ENCODE data around the gene ZNFX1.

ZNFX1 gene

GRCh38 chr20:49219924-49220831 lies 57.7 kb downstream of the ZNFX1 start:
- TF ChIP-seq SIN3A (IDR thresholded peaks at IDR 0.05; ENCODE audit: borderline replicate concordance, insufficient read depth, low read length) (no peak), REST (IDR thresholded peaks at IDR 0.05; ENCODE audit: insufficient read depth in 1 of 2, low read depth in 2 of 2, low read length in 2 of 2) (no peak), TAF1 (IDR thresholded peaks at IDR 0.05; ENCODE audit: borderline replicate concordance, insufficient read depth, low read length) (no peak), POLR2AphosphoS5 (IDR thresholded peaks at IDR 0.05; ENCODE audit: low read depth, low read length) (no peak), FOXP2 (optimal IDR thresholded peaks at IDR 0.05; ENCODE audit: borderline replicate concordance, extremely low read depth, extremely low read length, insufficient read depth) (no peak)

- TF ChIP-seq REST (IDR thresholded peaks at IDR 0.05; ENCODE audit: insufficient read depth in 1 of 2, low read depth in 2 of 2, low read length in 2 of 2) (0 out of 4 replicates have a peak, but pooled peaks of 1 of the 2 experiments have one; percentile 8), FOXP2 (optimal IDR thresholded peaks at IDR 0.05; ENCODE audit: borderline replicate concordance, extremely low read depth, extremely low read length, insufficient read depth) (peak; percentile 79), TAF1 (IDR thresholded peaks at IDR 0.05; ENCODE audit: borderline replicate concordance, insufficient read depth, low read length) (peak; percentile 84; the same call in 1 of the 2 replicates), POLR2AphosphoS5 (IDR thresholded peaks at IDR 0.05; ENCODE audit: low read depth, low read length) (peak; percentile 88), SIN3A (IDR thresholded peaks at IDR 0.05; ENCODE audit: borderline replicate concordance, insufficient read depth, low read length) (peak; percentile 72; the same call in 1 of the 2 replicates)
Measured at GRCh38 chr20:49219091-49219923, 58.5 kb downstream of the ZNFX1 start, which contains the start of gene DDX27. DDX27 (plus strand) TSS chr20:49219416; CDS start chr20:49219449, 33 bp downstream.

- TF ChIP-seq FOXP2 (optimal IDR thresholded peaks at IDR 0.05; ENCODE audit: borderline replicate concordance, extremely low read depth, extremely low read length, insufficient read depth): no peak
- TF ChIP-seq TAF1 (IDR thresholded peaks at IDR 0.05; ENCODE audit: borderline replicate concordance, insufficient read depth, low read length): no peak
- TF ChIP-seq REST (IDR thresholded peaks at IDR 0.05; ENCODE audit: insufficient read depth in 1 of 2, low read depth in 2 of 2, low read length in 2 of 2): no peak
- TF ChIP-seq SIN3A (IDR thresholded peaks at IDR 0.05; ENCODE audit: borderline replicate concordance, insufficient read depth, low read length): no peak
- no peak for TF ChIP-seq POLR2AphosphoS5 (IDR thresholded peaks at IDR 0.05; ENCODE audit: low read depth, low read length)
Measured at GRCh38 chr20:49216991-49217578, 60.8 kb downstream of the ZNFX1 start.

GRCh38 chr20:49215232-49215631 lies 62.6 kb downstream of the ZNFX1 start:
- TF ChIP-seq FOXP2 (optimal IDR thresholded peaks at IDR 0.05; ENCODE audit: borderline replicate concordance, extremely low read depth, extremely low read length, insufficient read depth) (no peak), REST (IDR thresholded peaks at IDR 0.05; ENCODE audit: insufficient read depth in 1 of 2, low read depth in 2 of 2, low read length in 2 of 2) (no peak), SIN3A (IDR thresholded peaks at IDR 0.05; ENCODE audit: borderline replicate concordance, insufficient read depth, low read length) (no peak), POLR2AphosphoS5 (IDR thresholded peaks at IDR 0.05; ENCODE audit: low read depth, low read length) (no peak), TAF1 (IDR thresholded peaks at IDR 0.05; ENCODE audit: borderline replicate concordance, insufficient read depth, low read length) (no peak)

Data from PFSK-1 (cell line).